SK-N-SH (cell line): Measurements from ENCODE around the gene EPS8L2. TPM values are rescaled to one million over a fixed set of nuclear protein-coding genes. Genes with fewer than 3 reads are reported as not detected.

ENCODE experiments used
- CTCF ChIA-PET: fragments of 300-600, 350-600 bp; formaldehyde crosslinking; extraction: SDS; loops from one replicate; lab custom pipeline; 2021; lab: Yijun Ruan, JAX
- POLR2A ChIA-PET: fragments of 350-600 bp; sonication (Branson Sonifier 250); formaldehyde crosslinking; extraction: SDS; loops from one replicate; lab custom pipeline; 2020; ENCODE audit warnings: antibody characterized with exemption, inconsistent platforms; lab: Yijun Ruan, JAX
- DNase-seq: peaks from one replicate; pipeline ENCODE4 v3.0.0; 2012
- H2AFZ ChIP-seq: fragments of 200-600 bp; sonication (generic); 2 replicates; pipeline ENCODE4 v1.8.1; 2016; ENCODE audit warnings: antibody characterized with exemption, mild to moderate bottlenecking, low read depth
- H3F3A ChIP-seq: fragments of 200-600 bp; sonication (generic); replicated peaks from 2 replicates; pipeline ENCODE3; 2016; ENCODE audit warnings: antibody characterized with exemption, mild to moderate bottlenecking; ENCODE audit not compliant: insufficient read depth
- H3K27ac ChIP-seq, 2 experiments: fragments of 200-500 bp in 1 of 2; fragments of 200-600 bp in 1 of 2; sonication (Bioruptor generic) in 1 of 2; sonication (generic), shearing (Covaris generic) in 1 of 2; 2 replicates each; pipeline versions ENCODE4 v1.5.1 to v1.6.1; 2014 to 2016; ENCODE audit warnings: low read depth in 2 of 2, inconsistent platforms in 1 of 2, low read length in 1 of 2, mild to moderate bottlenecking in 1 of 2, mixed read lengths in 1 of 2
- H3K27me3 ChIP-seq: fragments of 200-600 bp; sonication (generic), shearing (Covaris generic); 2 replicates; pipeline ENCODE4 v1.6.1; 2016; ENCODE audit warnings: mixed run types; ENCODE audit not compliant: insufficient read depth
- H3K36me3 ChIP-seq, 2 experiments: fragments of 200-500 bp in 1 of 2; fragments of 200-600 bp in 1 of 2; sonication (Bioruptor generic) in 1 of 2; sonication (generic) in 1 of 2; replicated peaks in 1 of 2; 2 replicates each; pipeline versions ENCODE3 to v1.5.1; 2014 to 2016; ENCODE audit warnings: low read length in 1 of 2, mild to moderate bottlenecking in 1 of 2; ENCODE audit not compliant: insufficient read depth in 2 of 2, control insufficient read depth in 1 of 2
- H3K4me1 ChIP-seq, 2 experiments: fragments of 200-500 bp in 1 of 2; fragments of 200-600 bp in 1 of 2; sonication (Bioruptor generic) in 1 of 2; sonication (generic), shearing (Covaris generic) in 1 of 2; 2 replicates each; pipeline versions ENCODE4 v1.5.1 to v1.6.1; 2014 to 2016; ENCODE audit warnings: low read depth in 1 of 2, low read length in 1 of 2, mixed run types in 1 of 2; ENCODE audit not compliant: insufficient read depth in 2 of 2, control insufficient read depth in 1 of 2
- H3K4me2 ChIP-seq: fragments of 200-600 bp; sonication (generic), shearing (Covaris generic); 2 replicates; pipeline ENCODE4 v1.6.1; 2017; ENCODE audit warnings: mixed run types
- H3K4me3 ChIP-seq, 2 experiments: fragments of 200-500 bp in 1 of 2; fragments of 200-600 bp in 1 of 2; sonication (Bioruptor generic) in 1 of 2; sonication (generic), shearing (Covaris generic) in 1 of 2; 2 replicates each; pipeline versions ENCODE4 v1.5.1 to v1.8.1; 2014 to 2016; ENCODE audit warnings: low read depth in 2 of 2, inconsistent platforms in 1 of 2, low read length in 1 of 2, mild to moderate bottlenecking in 1 of 2, mixed read lengths in 1 of 2, moderate library complexity in 1 of 2
- H3K79me2 ChIP-seq: fragments of 200-600 bp; sonication (generic); 2 replicates; pipeline ENCODE4 v1.8.1; 2017; ENCODE audit warnings: mild to moderate bottlenecking; ENCODE audit not compliant: insufficient read depth
- H3K9ac ChIP-seq: fragments of 200-600 bp; sonication (generic); 2 replicates; pipeline ENCODE4 v1.6.1; 2017; ENCODE audit warnings: mixed run types
- H3K9me2 ChIP-seq: fragments of 200-600 bp; sonication (generic); 2 replicates; pipeline ENCODE4 v1.6.1; 2017; ENCODE audit warnings: mixed run types
- H3K9me3 ChIP-seq: fragments of 200-600 bp; sonication (generic); 2 replicates; pipeline ENCODE4 v1.6.1; 2017; ENCODE audit warnings: mixed run types, mild to moderate bottlenecking, moderate library complexity
- H4K20me1 ChIP-seq: fragments of 200-600 bp; sonication (generic); 2 replicates; pipeline ENCODE4 v1.6.1; 2017; ENCODE audit warnings: mild to moderate bottlenecking, mixed run types; ENCODE audit not compliant: insufficient read depth
- EP300 ChIP-seq, 2 experiments: IDR thresholded peaks; 2 replicates each; pipeline versions ENCODE4 v1.4.0 to v1.6.1; 2012; ENCODE audit warnings: borderline replicate concordance in 1 of 2, low read depth in 1 of 2, low read length in 1 of 2
- EZH2phosphoT487 ChIP-seq: fragments of 200-600 bp; sonication (generic); IDR thresholded peaks from 2 replicates; pipeline ENCODE4 v1.6.1; 2017; ENCODE audit warnings: low read depth, mixed run types, mild to moderate bottlenecking, antibody characterized with exemption, moderate library complexity, borderline replicate concordance
- FOSL2 ChIP-seq: IDR thresholded peaks from 2 replicates; pipeline ENCODE4 v1.4.0; 2012; ENCODE audit warnings: low read depth, mild to moderate bottlenecking, moderate library complexity, borderline replicate concordance
- FOXM1 ChIP-seq: IDR thresholded peaks from 2 replicates; pipeline ENCODE4 v1.4.0; 2012; ENCODE audit warnings: low read depth, mild to moderate bottlenecking
- GABPA ChIP-seq: IDR thresholded peaks from 2 replicates; pipeline ENCODE4 v1.4.0; 2012; ENCODE audit warnings: low read depth, mild to moderate bottlenecking
- GATA2 ChIP-seq: sonication (generic); formaldehyde crosslinking; IDR thresholded peaks from 2 replicates; pipeline ENCODE4 v1.5.0; 2020; ENCODE audit warnings: mild to moderate bottlenecking, missing genetic modification reagents
- JUND ChIP-seq: IDR thresholded peaks from 2 replicates; pipeline ENCODE4 v1.4.0; 2012
- MEF2A ChIP-seq: IDR thresholded peaks from 2 replicates; pipeline ENCODE4 v1.4.0; 2012; ENCODE audit warnings: low read depth, borderline replicate concordance
- NRF1 ChIP-seq: IDR thresholded peaks from 2 replicates; pipeline ENCODE4 v1.6.1; 2012; ENCODE audit warnings: low read depth, mild to moderate bottlenecking, low read length
- RAD21 ChIP-seq: IDR thresholded peaks from 2 replicates; pipeline ENCODE4 v1.6.1; 2012; ENCODE audit warnings: mild to moderate bottlenecking, low read length
- RFX5 ChIP-seq: IDR thresholded peaks from 2 replicates; pipeline ENCODE4 v1.6.1; 2012; ENCODE audit warnings: mild to moderate bottlenecking, improper control_type of control experiment, low read length
- TAF1 ChIP-seq: IDR thresholded peaks from 2 replicates; pipeline ENCODE4 v1.6.1; 2012; ENCODE audit warnings: low read depth, mild to moderate bottlenecking, low read length, moderate library complexity, borderline replicate concordance
- TCF12 ChIP-seq: IDR thresholded peaks from 2 replicates; pipeline ENCODE4 v1.4.0; 2012
- TEAD4 ChIP-seq: IDR thresholded peaks from 2 replicates; pipeline ENCODE4 v1.4.0; 2012; ENCODE audit warnings: mild to moderate bottlenecking, borderline replicate concordance; ENCODE audit not compliant: insufficient read depth
- USF2 ChIP-seq: fragments of 150-350 bp; IDR thresholded peaks from 2 replicates; pipeline ENCODE4 v1.6.1; 2017; ENCODE audit warnings: antibody characterized with exemption, low read length, low read depth, borderline replicate concordance
- WGBS: methylation state at CpG from one replicate; pipeline ENCODE4 v1.1.6; 2017; ENCODE audit warnings: low lambda C conversion rate; 5-methylcytosine and 5-hydroxymethylcytosine counted together
- polyA plus RNA-seq, 3 experiments: library from polyadenylated mRNA; depleted of rRNA; stranded (reverse); fragments of >200 nt; gene quantifications; 2 replicates each; pipeline ENCODE4 v1.2.3, GENCODE V29; 2012
- TF ChIP-seq, protein P1 (sequence below): IDR thresholded peaks from 2 replicates; pipeline ENCODE4 v1.4.0; 2012; ENCODE audit warnings: low read depth, borderline replicate concordance
- TF ChIP-seq, protein P2 (sequence below): IDR thresholded peaks from 2 replicates; pipeline ENCODE4 v1.6.1; 2012; ENCODE audit warnings: mild to moderate bottlenecking, low read depth, low read length, moderate library complexity
- TF ChIP-seq, protein P3 (sequence below): fragments of 200-600 bp; sonication (generic); IDR thresholded peaks from 2 replicates; pipeline ENCODE4 v1.6.1; 2017; ENCODE audit warnings: antibody characterized with exemption, mild to moderate bottlenecking, moderate library complexity

Gene EPS8L2
- polyA plus RNA-seq, 1 of the 3 experiments (the other 2 are of a cell fraction) = 0.74 TPM

DNA sequence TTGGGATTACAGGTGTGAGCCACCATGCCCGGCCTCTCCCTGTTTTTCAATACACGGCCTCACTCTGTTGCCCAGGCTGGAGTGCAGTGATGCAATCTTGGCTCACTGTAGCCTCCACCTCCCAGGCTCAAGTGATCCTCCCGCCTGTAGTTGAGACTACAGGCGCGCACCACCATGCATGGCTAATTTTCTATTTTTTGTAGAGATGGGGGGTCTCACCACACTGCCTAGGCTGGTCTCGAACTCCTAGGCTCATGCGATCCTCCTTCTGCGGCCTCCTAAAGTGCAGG, 59.7 kb downstream of the EPS8L2 start:
- no peak overlapping the region for H3K4me3 ChIP-seq
- no peak overlapping the region for H2AFZ ChIP-seq
- ChIA-PET POLR2A (no interaction called here), CTCF (interaction anchor here (0.7 to 6.3 kb wide), 9 partner anchors 9 to 38 kb away, joined by 3 to 31 read pairs (median 4); partner anchors contain the start of gene GATD1)
- peaks cover 10% of the 10 kb centered on the region for H3K79me2 ChIP-seq
- H3K9me3 ChIP-seq = no peaks in the 10 kb centered on the region
- DNase-seq = no peak
- WGBS = 99% methylated on average over 8 of the region's 8 CpGs
- H3K27ac ChIP-seq = no peak overlapping the region
- no peaks in the 10 kb centered on the region for H3K27me3 ChIP-seq
- no peak overlapping the region for H3K4me2 ChIP-seq
- peaks cover 13 to 45% of the 10 kb centered on the region in 2 experiments for H3K36me3 ChIP-seq
- peaks cover 5 to 9% of the 10 kb centered on the region in 2 experiments; a peak in 2 of 4 replicates for H3K4me1 ChIP-seq
- peaks cover 24% of the 10 kb centered on the region for H3F3A ChIP-seq
- H3K9me2 ChIP-seq = no peaks in the 10 kb centered on the region
- H3K9ac ChIP-seq = no peak overlapping the region
- peaks cover 9% of the 10 kb centered on the region for H4K20me1 ChIP-seq
- TF ChIP-seq JUND (no peak), FOXM1 (no peak), TAF1 (no peak), RFX5 (no peak)

DNA sequence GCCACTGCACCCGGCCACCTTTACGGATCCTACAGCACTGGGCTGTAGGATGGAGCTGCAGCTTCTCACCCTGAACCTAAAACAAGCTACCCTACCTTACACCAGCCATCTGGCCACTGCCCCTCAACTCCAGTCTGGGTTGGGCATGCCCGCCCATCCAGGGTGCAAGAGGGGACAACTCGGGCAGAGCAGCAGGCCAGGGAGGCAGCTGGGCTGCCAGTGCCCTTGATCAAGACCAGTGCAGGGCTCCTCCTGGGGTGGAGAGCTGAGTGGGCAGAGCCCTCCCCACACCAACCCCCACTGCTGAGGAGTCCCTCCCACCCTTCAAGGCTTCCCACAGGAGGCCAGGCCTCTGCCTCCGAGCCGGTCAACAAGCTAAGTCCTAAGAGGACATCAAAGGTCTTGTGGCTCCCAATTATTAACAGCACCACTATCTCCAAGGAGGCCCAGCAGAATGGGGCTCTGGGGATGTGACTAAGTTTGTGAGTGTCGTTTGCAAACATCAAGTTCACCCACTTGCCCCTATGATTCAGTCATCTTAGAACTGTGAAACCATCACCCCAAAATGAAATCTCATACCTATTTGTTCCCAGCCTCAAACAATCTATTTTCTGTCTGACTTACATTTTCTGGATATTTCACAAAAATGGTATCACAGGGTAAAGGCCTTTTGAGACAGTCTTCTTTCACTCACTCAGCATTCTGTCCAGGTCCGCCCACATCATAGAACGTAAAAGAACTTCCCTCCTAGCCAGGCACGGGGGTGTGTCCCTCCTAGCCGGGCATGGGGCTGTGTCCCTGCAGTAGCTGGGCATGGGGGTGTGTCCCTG, 60.3 kb downstream of the EPS8L2 start:
- POLR2A ChIA-PET = no interaction called here
- CTCF ChIA-PET = interaction anchor here (0.7 to 6.3 kb wide), 9 partner anchors 10 to 39 kb away, joined by 3 to 31 read pairs (median 4); partner anchors contain the start of gene GATD1
- H3K9me2 ChIP-seq = no peaks in the 10 kb centered on the region
- H3K4me2 ChIP-seq = no peak overlapping the region
- H2AFZ ChIP-seq = no peak overlapping the region
- peaks cover 10% of the 10 kb centered on the region for H3K79me2 ChIP-seq
- no peak overlapping the region for H3K27ac ChIP-seq
- no peak overlapping the region for H3K4me3 ChIP-seq
- no peak overlapping the region for H3K9ac ChIP-seq
- H4K20me1 ChIP-seq = peaks cover 9% of the 10 kb centered on the region
- H3F3A ChIP-seq = peaks cover 24% of the 10 kb centered on the region
- no peaks in the 10 kb centered on the region for H3K9me3 ChIP-seq
- no peaks in the 10 kb centered on the region for H3K27me3 ChIP-seq
- peaks cover 5 to 9% of the 10 kb centered on the region in 2 experiments; a peak in 2 of 4 replicates for H3K4me1 ChIP-seq
- peak; percentile 23 for DNase-seq
- WGBS = 95% methylated on average over 7 of the region's 11 CpGs
- H3K36me3 ChIP-seq = peaks cover 13 to 51% of the 10 kb centered on the region in 2 experiments
- TF ChIP-seq EP300 (IDR thresholded peaks at IDR 0.05; ENCODE audit: borderline replicate concordance in 1 of 2, low read depth in 1 of 2, low read length in 1 of 2) (no peak), FOSL2 (no peak), JUND (no peak), GATA2 (no peak), MEF2A (no peak), GABPA (no peak), NRF1 (no peak), TCF12 (no peak), RAD21 (no peak), USF2 (no peak), EZH2phosphoT487 (no peak), TEAD4 (no peak)
- TF ChIP-seq, protein P1, sequence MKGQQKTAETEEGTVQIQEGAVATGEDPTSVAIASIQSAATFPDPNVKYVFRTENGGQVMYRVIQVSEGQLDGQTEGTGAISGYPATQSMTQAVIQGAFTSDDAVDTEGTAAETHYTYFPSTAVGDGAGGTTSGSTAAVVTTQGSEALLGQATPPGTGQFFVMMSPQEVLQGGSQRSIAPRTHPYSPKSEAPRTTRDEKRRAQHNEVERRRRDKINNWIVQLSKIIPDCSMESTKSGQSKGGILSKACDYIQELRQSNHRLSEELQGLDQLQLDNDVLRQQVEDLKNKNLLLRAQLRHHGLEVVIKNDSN = no peak
- TF ChIP-seq, protein P2, sequence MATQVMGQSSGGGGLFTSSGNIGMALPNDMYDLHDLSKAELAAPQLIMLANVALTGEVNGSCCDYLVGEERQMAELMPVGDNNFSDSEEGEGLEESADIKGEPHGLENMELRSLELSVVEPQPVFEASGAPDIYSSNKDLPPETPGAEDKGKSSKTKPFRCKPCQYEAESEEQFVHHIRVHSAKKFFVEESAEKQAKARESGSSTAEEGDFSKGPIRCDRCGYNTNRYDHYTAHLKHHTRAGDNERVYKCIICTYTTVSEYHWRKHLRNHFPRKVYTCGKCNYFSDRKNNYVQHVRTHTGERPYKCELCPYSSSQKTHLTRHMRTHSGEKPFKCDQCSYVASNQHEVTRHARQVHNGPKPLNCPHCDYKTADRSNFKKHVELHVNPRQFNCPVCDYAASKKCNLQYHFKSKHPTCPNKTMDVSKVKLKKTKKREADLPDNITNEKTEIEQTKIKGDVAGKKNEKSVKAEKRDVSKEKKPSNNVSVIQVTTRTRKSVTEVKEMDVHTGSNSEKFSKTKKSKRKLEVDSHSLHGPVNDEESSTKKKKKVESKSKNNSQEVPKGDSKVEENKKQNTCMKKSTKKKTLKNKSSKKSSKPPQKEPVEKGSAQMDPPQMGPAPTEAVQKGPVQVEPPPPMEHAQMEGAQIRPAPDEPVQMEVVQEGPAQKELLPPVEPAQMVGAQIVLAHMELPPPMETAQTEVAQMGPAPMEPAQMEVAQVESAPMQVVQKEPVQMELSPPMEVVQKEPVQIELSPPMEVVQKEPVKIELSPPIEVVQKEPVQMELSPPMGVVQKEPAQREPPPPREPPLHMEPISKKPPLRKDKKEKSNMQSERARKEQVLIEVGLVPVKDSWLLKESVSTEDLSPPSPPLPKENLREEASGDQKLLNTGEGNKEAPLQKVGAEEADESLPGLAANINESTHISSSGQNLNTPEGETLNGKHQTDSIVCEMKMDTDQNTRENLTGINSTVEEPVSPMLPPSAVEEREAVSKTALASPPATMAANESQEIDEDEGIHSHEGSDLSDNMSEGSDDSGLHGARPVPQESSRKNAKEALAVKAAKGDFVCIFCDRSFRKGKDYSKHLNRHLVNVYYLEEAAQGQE = no peak
- TF ChIP-seq, protein P3, sequence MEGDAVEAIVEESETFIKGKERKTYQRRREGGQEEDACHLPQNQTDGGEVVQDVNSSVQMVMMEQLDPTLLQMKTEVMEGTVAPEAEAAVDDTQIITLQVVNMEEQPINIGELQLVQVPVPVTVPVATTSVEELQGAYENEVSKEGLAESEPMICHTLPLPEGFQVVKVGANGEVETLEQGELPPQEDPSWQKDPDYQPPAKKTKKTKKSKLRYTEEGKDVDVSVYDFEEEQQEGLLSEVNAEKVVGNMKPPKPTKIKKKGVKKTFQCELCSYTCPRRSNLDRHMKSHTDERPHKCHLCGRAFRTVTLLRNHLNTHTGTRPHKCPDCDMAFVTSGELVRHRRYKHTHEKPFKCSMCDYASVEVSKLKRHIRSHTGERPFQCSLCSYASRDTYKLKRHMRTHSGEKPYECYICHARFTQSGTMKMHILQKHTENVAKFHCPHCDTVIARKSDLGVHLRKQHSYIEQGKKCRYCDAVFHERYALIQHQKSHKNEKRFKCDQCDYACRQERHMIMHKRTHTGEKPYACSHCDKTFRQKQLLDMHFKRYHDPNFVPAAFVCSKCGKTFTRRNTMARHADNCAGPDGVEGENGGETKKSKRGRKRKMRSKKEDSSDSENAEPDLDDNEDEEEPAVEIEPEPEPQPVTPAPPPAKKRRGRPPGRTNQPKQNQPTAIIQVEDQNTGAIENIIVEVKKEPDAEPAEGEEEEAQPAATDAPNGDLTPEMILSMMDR = no peak
